Stimulated activated CD4-positive, alpha-beta T cell treated with anti-CD3 and anti-CD28 coated beads, Interleukin-2, amount 100 ng/mL, for 48 hours (primary cell): ENCODE measurements around the gene CIZ1.
A peak's percentile ranks its signal among the peaks of the same experiment; 100 is the strongest.

Experiments used
- DNase-seq, 2 donors: peaks; one replicate each; pipeline ENCODE4 v3.0.0-alpha.2; 2020

CIZ1 gene

DNA sequence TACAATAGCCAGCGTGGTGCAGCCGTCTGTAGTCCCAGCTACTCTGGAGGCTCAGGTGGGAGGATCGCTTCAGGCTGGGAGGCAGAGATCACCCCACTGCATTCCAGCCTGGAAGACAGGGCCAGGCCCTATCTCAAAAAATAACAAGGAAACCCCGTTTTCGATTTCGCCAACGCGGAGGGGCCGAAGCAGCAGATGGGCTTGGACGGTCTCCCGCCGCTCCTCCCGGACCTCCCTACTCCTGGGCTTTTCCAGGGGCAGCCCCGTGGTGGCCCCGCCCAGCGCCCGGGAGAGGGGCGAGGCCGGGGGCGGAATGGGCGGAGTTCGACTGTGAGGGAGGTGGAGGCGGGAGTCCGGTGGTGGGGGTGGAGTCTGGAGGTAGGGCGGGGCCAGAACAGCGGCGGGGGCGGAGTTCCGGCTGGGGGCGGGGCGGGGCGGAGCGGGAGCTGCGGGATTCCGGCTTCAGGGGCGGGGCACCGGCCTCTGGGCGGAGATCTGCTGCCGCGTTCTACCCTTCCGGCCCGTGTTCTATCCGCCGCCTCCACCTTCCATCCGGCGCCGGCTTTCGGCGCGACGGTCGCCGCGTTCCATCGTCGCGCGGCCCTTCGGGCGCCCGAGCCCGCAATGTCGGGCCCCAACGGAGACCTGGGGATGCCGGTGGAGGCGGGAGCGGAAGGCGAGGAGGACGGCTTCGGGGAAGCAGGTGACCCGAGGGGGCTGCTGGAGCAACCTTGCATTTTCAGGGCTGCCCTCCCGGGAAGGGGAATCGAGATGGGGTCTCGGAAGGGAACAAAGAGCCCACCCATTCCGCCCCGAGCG, 31.4 kb downstream of the CIZ1 start, which contains the start of gene BBLN:
Gene BBLN, plus strand, starts transcription at position 482 of the 819 bp plus-strand sequence. Its CDS starts 143 bp downstream, at position 625.
- peak; percentile 94 to 95 for DNase-seq

DNA sequence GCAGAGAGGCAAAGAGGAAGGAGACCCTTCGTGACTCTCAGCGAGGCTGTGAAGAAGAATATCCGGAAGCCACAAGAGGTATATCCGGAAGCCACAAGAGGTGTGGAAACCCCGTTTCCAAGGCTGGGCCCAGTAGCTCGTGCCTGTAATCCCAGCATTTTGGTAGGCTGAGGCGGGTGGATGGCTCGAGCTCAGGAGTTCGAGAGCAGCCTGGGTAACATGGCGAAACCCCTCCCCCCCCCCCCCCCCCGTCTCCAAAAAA, 31.9 kb downstream of the CIZ1 start:
- DNase-seq = peak; percentile 16 to 31

DNA sequence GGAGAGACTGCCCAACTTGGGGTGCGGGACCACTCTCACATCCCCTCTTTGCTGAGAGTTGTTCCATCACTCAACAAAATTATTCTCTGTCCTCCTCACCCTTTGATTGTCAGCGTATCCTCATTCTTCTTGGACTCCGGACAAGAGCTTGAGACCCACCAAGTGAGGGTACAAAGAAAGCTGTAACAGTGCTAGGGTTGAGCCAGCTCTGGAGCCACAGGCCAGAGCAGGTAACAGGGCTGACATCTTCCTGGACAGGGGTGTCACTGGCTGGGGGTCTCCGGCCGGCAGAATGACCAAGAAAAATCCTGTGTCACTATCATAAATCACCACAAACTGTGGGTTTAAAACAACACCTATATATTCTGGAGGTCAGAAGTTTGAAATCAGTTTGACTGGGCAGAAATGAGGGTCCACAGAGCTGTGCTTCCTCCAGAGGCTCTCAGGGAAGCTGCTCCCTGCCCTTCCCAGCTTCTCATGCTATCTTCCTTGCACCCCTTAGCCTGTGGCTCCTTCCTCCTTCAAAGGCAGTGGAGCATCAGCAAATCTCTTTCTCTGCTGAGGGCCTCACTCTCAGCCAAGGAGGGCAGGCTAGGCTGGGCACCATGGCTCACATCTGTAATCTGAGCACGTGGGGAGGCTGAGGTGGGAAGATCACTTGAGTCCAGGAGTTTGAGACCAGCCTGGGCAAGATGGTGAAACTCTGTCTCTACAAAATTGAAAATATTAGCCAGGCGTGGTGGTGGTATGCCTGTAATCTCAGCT, 35.5 kb downstream of the CIZ1 start:
- DNase-seq = no peak

DNA sequence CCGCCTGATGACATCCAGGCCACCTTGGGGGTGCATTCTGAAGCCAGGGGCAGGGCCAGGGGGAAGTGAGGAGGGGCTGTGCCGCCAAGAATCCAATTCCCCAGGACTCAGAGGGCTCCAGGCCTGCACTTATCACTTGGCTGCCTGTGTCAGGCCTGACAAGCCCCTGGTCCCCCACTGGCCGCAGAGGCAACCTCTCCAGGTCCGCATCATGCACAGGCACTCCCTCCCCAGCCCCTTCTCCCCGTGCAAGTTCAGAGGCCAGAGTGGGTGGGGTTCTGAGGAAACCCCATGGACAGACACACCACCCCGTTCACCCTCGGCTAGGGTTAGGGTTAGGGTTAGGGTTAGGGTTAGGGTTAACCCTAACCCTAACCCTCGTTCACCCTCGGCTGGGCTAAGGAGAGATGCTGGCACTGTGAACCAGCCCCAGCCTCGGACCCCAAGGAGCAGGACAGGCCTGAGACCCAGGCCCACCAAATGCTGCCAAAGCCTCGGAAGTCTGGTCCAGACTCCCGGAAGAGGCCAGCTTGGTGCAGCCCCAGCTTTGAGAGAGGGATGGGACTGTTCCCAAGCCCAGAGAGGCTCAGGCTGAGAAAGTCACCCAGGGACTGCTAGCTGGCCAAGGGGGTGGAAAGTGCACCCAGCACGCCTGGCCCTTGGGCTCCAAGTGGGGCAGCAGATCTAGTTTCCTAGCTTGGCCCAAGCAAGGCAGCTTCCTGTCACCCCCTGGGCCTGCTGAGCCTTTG, 37.3 kb downstream of the CIZ1 start:
- no peak for DNase-seq

DNA sequence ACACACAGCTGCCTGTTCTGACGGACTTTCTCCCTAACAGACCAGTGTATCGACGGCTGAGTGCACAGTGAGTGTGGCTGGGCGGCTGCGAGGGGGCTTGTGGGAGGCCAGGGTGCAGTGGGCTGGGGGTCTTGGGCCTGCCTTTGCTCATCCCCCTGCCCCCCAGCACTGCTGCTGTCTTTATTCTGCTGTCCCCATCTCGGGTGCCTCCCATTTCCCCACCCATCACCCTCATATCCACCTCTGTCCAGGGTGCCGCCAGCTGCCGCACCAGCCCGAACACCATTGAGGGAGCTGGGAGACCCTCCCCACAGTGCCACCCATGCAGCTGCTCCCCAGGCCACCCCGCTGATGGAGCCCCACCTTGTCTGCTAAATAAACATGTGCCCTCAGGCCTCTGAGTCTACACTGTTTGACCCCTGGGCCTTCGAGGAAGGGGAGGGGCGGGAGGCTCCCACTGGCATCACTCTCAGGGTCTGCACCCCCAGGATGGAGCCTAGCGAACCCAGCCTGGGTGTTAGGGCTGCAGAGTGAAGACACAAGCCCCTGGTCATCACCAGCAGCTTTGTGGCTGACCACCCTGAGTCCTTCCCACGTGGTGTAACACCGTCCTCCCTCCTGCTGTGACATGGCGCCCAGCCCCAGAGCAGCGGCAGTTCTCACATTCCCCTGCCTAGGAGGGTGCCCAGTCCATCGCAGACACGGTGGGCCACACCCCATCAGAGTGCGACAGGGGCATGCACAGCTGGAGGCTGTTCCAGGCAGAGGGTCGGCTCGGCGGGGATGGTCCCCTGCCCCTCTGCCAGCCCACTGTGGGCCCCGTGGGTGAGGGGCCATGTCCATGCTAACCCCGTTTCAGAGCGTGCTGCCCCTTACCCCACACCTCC, 38.1 kb downstream of the CIZ1 start:
- no peak for DNase-seq

DNA sequence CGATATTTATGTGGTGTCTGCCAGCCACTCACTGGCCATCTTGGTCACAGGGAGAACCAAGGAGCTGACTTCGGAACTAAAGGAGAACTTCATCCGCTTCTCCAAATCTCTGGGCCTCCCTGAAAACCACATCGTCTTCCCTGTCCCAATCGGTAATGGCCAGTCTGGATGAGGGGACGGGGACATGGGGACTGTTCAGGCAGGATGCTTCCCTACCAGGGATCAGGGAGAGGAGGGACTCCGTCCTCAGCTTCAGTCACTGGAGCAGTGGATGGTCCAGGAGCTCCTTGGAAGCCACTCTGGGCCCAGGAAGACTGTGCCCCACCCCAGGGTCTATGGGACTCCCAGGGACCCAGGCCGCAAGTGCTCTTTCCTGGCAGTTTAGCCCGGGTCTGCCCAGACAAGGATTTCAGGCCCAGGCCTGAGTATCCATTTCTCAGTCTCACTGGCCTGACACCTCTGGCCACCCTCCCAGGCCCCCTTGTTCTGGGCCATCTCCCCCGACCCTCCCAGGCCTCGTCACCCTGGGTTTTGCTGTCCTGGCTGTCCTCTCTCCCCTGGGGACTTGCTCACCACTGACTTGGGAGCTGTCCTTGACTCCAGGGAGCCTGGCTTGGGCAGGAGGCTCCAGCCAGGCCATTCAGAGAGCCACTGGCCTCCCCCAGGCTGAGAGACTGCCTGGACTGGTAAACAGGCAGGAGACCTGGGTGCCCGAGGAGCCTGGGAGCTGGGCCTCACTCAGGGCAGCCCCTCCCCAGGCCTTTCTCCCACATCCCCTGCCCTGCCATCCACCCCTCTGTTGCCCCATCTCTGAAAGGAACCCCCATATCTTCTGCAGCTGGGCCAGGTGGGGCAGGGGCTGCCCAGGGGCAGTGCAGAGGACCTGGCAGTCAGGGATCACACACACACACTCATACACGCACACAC, 39.0 kb downstream of the CIZ1 start:
- no peak for DNase-seq

DNA sequence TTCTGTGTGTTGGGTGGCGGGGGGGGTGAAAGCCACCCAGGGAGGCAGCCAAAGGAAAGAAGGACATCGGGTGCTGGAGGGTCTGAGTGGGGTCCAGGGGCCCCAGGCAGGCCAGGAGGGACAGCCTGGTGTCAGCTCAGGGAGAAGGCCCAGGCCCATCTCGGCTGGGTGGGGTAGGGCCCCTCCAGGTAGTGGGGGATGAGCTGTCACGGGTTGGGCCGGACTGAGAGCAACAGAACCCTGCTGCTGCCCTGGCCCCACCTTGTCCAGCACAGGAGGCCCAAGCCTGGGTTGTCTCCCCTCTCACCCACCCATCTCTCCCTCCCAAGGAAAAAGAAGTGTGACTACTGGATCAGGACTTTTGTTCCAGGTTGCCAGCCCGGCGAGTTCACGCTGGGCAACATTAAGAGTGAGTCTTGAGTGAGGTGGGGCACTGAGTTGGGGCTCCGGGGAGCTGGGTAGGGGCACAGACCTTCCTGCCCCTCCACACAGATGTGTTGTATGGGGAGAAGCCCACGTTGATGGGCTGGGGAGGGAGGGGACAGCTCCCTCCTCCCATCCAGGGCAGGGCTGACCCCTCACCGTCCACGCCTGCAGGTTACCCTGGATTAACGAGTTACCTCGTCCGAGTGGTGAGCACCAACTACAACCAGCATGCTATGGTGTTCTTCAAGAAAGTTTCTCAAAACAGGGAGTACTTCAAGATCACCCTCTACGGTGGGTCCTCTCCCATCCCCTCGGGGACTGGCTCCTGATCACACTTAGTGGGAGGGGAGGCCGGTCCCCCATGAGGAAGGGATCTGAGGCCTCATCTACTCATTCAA, 39.9 kb downstream of the CIZ1 start:
- DNase-seq = no peak

DNA sequence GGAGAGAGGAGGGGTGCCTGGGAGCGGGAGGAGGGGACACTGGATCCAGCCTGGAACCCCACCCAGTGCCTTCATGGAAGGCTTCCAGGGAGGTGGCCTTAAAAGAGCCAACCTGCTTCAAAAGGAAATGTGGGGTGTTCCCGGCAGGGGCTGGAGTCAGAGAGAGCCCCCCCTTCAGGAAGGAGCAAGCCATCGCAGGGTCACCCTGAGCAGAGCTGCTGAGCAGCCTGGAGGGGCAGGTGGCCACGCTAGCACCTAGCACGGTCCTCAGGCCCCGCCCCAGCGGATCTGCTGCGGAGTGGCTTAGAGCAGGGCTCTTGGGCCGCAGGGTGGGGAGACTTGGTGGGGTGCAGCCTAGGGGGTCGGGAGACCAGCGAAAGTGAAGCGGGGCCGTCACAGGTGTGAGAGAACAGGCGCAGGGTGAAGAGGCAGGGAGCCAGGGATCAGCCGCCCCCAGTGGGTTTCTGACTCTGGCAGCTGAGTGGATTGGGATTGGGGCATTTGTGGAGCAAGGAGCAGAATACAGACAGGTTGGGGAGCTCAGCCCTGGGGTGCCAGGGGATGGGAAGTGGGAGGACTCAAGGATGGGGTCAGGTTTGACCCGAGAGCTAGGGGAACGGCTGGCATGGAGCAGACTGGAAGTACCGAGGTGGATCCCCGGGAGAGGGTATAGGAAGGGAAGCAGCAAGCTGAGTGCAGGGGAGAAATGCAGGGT, 40.6 kb downstream of the CIZ1 start:
- DNase-seq = no peak

DNA sequence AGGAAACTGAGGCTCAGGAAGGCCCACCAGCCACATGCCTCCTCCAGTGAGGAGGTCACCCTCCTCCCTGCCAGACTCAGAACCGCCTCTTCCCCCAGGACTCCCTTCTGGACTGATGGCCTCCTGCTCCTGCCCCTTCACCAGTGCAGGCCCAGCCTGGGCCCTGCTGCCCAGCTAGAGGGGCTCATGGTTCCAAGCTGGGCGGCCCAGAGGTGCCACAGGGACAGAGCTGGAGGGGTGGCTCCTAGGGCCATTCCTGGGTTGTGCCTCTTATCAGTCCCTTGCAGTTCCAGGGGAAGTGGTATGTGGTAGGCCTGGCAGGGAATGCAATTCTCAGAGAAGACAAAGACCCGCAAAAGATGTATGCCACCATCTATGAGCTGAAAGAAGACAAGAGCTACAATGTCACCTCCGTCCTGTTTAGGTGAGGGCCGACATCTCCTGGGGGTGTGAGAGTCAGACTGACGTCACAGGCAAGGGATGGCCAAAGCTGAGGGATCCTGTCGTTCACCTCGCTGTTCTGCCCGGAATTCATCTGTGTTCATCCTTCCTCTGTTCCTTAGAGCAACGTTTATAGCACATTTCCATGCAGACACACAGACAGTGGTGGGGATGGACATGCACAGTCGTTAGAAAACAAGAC, 41.3 kb downstream of the CIZ1 start:
- DNase-seq = no peak

DNA sequence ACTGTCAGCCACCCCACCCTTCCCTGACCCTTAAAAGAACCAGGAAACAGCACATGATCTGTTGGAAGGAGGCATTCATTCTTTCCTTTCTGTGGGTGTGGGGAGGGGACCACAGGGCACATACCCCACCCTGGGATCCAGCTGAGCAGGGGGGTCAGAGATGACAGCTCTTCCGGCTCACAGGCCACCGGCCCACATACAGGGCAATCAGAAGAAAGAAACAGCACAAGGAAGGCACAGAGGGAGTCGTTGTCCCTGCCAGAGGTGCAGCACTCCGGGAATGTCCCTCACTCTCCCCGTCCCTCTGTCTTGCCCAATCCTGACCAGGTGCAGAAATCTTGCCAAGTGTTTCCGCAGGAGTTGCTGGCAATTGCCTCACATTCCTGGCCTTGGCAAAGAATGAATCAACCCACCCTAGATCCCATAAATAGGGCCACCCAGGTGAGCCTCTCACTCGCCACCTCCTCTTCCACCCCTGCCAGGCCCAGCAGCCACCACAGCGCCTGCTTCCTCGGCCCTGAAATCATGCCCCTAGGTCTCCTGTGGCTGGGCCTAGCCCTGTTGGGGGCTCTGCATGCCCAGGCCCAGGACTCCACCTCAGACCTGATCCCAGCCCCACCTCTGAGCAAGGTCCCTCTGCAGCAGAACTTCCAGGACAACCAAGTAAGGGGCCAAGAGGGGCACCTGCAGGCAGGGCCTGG, 42.2 kb downstream of the CIZ1 start, which contains the start of gene LCN2:
Gene LCN2, plus strand, starts transcription at position 453 of the 701 bp plus-strand sequence. Its CDS starts 73 bp downstream, at position 526.
- no peak for DNase-seq

DNA sequence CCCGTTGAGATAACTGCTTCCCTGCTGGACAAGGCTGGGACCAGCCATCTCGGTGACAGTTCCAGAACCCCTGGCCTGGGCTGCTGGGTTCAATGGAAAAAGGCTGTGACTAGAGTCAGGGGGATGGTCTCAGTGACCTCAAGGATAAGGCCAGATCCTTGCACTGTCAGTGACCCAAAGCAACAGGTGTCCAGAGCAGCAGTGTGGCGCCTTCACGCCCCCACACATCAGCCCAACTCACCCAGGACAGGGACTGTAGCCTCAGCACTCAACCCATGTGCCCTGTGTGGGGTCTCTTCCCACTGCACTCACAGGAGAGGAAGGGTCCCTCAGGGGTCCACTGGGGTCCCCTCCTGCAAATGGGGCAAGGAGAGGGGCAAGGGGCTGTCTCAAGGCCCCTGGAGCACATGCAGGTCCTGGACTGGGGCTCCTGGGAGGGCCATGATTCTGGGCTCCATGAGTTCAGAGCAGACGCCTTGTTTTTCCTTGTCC, 42.8 kb downstream of the CIZ1 start:
- DNase-seq = no peak

DNA sequence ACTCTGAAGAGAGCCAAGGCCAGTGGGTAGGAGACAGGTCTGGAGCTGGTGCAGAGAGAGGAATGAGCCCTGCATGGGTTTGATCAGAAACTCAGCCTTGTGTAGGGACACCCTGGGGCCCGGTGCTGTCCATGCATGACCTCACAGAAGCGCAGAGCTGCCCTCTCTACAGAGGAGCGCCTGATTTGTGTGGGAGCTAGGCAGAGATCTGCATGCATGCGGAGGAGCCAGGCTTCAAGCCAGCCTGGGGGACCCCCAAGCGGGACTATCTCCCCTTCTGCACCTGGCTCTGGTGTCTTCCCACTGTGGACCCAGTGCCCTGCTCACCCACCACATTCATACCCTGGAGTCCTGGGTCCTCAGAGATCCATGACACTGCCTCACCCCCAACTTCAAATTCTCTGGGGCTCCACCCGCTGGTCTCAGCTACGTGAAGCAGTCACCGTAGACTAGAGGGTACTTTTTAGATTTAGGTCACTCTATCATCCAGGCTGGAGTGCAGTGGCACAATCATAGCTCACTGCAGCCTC, 44.7 kb downstream of the CIZ1 start:
- no peak for DNase-seq

DNA sequence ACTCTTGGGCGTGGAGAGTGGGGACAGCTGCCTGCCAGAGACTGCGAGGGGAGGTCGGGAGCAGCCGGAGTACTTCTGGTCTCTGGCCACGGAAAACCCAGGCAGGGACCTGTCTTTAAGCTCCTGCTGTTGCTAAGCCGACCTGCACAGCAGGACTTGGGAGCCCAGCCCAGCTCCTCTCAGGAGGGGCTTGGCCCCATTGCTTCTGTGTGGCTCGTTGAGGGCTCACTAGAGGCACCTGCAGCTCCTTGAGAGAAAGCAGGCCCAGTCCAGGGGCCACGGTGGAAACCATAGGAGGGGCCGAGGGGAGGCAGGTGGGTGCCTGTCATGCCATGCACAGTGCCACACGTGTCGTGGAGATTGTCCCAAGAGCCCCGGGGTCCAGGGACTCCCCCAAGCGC, 45.4 kb downstream of the CIZ1 start:
- no peak for DNase-seq

DNA sequence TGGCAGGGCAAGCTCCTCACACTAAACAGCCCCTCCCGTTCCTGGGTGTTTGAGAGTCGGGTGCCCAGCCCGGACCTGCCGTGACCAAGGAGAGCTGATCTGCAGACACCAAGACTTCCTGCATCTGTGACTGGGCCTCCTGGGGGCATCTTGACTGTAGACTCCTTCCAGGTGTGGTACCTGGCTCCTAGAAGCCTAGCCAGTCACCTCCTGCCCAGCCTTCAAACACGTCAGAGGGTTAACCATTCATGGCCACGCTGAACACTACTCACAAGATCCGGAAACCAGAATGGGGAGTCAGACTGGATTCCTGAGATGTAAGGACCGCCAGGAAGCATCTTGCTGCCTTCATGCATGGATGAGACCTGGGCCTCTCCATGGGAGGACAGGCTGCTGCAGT, 45.8 kb downstream of the CIZ1 start:
- DNase-seq = no peak

DNA sequence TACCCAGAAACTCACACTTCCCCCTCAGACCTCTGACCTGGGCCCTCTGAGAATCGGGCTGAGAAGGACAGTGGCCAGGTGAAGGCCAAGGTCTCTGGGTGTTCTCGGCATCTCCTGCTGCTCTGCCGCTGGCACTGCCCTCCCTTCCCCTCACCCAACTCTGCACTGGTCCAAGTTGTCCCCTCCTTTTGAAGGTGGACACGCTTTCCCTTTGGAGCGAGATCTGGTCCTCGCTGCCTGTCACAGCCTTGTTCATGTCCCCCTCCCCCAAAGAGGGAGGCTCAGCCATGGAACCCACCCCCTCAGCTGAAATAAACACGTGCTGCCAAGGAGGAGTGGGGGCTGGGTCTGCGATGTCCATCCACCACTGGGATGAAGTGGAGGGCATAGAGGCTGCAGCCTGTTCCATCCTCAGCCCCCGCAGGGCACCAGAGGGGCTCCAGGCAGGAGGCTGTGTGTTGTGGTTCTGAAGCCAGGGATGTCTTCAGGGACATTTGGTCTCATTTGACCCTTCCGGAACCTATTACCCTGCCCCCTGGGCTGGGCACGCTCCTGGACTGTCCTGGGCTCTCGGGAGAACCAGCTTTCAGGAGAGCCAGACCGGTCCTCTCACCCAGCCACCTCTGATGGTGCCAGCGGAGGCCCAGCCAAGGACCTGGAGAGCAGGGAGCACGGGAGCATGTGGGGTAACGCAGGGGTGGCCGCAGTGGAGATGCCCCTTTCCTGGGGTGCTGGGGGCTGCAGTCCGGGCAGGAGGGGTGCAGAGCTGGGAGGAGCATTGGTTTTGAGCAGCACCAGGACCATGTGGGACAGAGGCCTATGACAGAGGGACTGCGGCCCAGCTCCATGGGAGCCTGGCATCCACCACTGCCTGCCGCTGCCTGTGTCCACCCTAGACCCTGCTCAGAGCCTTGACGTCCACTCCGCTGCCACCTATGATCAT, 46.9 kb downstream of the CIZ1 start:
- DNase-seq = no peak

DNA sequence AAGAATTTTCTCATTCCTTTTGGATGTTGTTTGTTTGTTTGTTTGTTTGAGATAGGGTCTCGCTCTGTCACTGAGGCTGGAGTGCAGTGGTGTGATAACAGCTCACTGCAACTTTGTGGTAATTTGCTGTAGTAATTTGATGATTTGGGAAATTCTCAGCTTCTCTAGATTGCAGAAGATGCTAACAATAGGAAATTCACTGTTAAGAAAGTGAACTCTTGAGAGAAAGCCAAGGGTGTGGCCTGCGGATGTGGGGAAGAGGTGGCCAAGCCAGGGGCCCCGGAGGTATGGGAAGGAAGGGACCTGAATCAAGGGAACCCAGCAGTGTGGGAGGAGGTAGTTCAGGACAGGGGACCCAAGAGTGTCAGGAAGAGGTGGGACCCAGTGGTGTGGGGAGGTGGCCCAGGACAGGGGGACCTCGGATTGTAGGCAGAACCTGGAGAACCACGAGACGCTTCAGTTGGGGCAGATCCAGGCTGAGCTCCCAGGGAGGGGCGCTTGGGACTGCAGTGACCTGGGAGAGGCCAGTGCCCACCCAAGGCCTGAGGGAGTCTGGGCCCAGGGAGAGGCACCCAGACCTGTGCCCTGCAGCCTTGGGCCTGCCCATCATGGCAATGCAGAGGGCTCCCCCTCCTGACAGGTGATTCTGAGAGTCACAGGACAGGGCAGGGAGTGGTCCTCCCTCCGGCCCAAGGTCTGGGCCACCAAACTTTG, 47.7 kb downstream of the CIZ1 start:
- no peak for DNase-seq
